Transverse colon (tissue), 3 donors: Measurements from ENCODE around the gene CSH2.

Source experiments
- CTCF ChIP-seq, 5 experiments: fragments of 200-600 bp in 3 of 5; fragments of 450-650 bp in 2 of 5; sonication (generic) in 3 of 5; IDR thresholded peaks; 1 replicate in 2 of 5; 2 replicates in 3 of 5; pipeline ENCODE4 v1.5.1; 2016 to 2017; ENCODE audit warnings: antibody characterized with exemption in 5 of 5, inconsistent platforms in 3 of 5, mild to moderate bottlenecking in 2 of 5, moderate library complexity in 1 of 5
- EP300 ChIP-seq: sonication (generic); formaldehyde crosslinking; IDR thresholded peaks from one replicate; pipeline ENCODE4 v1.6.1; 2017; ENCODE audit warnings: antibody characterized with exemption, low read depth
- POLR2A ChIP-seq: fragments of 450-650 bp; IDR thresholded peaks from one replicate; pipeline ENCODE4 v1.6.1; 2016; ENCODE audit warnings: antibody characterized with exemption, mild to moderate bottlenecking, moderate library complexity

GRCh38 chr17:63827002-63827800, 46.3 kb downstream of the CSH2 start, which contains the start of the genes FTSJ3 and PSMC5:
- peak; percentile 37 to 84 (median 50) for TF ChIP-seq CTCF (IDR thresholded peaks at IDR 0.05)
- peak; percentile 84 for TF ChIP-seq POLR2A
- TF ChIP-seq EP300, result no peak
